Fibroblast of peridontal ligament (primary cell): Measurements from ENCODE around the gene ERGIC1.

Experiments
- DNase-seq: peaks from one replicate; pipeline ENCODE4 v3.0.0-alpha.2; 2010; ENCODE audit errors: extremely low read depth

The ERGIC1 gene

DNA sequence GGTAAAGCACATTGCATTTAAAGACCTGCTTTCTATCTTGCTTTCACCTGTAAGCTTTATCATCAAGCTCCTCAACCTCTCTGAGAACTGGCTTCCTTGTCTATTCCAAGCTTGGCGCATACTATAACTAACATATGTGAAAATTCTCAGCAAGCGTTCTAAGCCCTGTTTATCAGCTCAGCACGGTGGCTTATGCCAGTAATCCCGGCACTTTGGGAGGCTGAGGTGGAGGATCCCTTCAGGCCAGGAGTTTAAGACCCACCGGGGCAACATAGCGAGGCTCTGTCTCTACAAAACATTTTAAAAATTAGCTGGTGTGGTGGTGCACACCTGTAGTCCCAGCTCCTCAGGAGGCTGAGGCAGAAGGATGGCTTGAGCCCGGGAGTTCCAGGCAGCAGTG is 147.9 kb downstream of the ERGIC1 start:
- no peak for DNase-seq

DNA sequence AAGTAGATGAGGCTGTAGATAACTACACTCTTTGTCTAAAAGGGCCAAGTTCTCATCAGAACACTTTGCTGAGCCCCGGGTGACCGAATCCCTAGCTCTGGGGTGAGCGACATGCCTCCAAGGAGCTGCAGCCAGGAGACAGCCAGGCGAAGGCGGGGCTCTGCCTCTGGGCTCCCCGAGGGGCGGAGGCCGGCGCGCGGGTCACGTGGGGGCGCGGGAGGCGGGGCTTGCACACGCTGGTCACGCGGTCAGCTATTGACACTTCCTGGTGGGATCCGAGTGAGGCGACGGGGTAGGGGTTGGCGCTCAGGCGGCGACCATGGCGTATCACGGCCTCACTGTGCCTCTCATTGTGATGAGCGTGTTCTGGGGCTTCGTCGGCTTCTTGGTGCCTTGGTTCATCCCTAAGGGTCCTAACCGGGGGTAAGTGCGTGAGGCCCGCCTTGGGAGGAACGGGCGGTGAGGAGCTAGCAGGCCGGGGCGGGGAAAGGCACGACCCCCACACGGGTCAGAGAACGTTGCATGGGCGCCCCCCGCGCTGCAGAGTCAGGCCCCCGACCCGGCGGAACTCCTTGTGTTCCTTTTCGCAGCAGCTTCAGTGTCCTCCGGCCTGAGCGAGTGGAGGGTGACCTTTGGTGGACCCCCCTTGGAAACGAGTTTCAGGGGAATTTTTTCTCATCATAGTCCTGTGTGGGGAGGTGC is 149.6 kb downstream of the ERGIC1 start, which contains the start of gene ATP6V0E1:
ATP6V0E1 (plus strand) TSS at position 230 of the 702 bp plus-strand sequence; CDS start at position 320, 90 bp downstream.
- DNase-seq, result peak; percentile 86

DNA sequence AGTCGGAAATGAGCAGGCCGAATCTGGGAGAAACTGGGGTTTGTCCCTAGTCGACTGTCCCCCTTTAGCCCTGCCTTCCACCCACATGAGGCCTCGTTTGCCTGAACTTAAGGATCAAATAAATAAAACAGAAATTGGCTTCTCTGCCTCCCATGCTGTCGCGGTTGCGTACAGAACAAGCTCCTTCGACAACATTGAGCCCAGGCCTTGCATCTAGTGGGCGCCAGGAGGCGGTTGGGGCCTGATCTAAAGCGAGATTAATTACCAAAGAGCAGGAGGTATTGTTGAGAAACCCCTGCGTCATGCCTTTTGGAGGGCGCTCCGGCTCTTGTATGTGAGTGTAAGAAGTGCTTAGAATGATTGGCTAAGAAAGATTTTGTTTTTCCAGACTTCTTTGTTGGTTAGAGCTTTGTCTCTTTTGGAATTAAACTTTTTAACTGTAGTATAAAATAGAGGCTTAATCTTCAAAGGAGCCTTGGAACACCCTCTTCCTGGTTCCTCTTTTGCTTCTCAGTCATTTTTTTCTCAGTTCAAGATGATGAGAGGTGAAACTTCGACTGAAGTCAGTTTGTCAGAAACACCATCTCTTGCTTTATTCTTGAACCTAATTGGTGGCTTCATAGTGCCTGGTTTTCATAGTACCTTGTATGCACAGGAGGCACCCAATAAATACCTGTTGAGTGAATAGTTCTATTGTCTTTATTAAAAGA is 150.3 kb downstream of the ERGIC1 start:
- peak; percentile 92 for DNase-seq

DNA sequence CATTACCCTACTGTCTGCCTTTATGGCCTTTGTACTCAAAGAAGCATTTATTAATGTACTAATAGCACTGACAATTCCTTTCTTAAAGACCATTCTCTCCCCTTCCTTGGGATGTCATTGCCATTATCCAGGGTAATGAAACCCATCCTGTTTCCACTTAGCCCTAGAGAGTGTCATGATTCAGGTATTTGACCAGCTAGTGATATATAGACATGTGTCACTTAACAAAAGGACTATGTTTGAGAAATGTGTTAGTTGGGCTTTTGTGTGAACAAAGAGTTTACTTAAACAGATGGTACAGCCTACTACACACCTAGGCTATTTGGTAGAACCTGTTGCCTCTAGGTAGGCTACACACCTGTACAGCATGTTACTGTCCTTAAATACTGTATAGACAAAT is 151.5 kb downstream of the ERGIC1 start:
- DNase-seq, result no peak

DNA sequence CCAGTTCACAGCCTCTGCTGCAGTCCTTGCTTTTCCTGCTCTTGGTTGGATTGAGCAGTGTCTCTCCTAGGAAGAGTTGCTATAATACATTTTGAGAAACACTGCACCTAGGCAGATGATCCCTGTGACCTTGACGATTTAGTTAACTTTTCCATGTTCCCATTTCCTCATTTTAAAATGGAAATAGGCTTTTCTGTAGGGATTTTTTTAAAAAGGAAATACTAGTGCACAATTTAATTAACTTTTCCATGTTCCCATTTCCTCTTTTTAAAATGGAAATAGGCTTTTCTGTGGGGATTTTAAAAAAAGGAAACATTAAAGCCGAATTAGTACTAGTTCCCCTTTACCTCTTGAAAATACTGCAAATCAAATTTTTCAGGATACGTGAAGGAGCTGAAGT is 154.2 kb downstream of the ERGIC1 start:
- no peak for DNase-seq

DNA sequence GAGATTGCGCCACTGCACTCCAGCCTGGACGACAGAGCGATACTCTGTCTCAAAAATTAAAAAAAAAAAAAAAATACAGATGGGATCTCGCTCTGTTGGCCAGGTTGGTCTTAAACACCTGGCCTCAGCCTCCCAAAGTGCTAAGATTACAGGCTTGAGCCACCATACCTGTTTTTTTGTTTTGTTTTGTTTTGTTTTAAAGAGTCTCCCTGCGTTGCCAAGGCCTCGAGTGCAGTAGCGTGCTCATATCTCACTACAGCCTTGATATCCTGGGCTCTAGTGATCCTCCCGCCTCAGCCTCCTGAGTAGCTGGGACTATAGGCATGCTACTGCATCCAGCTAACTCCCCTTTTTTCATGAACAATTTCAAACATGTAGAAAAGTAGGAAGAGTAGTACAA is 156.7 kb downstream of the ERGIC1 start:
- DNase-seq, result no peak

DNA sequence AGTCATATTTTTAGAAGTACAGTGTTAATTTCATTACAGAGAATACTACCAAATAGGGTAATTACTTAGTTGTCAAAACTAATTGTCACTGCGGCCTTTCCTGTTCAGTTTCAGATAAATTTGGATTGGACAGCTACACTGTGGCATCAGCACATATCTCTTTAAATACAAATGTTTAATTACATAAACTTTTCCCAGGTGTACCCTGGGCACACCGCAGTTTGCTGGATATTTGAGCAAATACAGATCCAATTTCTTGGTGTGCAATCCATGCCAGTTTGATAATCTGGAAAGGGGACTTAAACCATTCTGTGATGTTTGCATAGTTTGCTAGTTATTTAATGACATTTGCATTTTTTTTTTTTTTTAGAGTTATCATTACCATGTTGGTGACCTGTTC is 160.4 kb downstream of the ERGIC1 start:
- DNase-seq, result no peak

DNA sequence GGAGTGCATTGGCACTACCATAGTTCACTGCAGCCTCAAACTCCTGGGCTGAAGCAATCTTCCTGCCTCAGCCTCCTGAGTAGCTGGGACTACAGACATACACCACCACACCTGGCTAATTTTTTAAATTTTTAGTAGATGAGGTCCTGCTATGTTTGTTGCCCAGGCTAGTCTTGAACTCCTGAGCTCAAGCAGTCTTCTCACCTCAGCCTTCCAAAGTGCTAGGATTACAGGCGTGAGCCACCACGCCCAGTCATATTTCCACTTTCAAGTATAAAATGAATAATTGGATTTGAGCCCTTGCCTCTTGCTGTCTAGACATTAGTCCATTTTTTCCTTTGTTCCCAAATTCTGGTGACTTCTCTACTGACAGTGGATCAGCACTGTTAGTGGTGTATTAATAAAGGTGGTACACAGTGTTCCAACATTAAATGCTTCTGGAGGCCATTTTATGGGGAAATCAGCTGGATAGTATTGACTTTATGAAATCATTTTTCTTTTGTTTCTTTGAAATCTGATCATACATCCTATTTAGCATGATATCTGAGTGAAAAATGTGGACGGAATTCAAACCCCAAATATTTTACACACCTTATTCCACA is 165.4 kb downstream of the ERGIC1 start:
- no peak for DNase-seq

DNA sequence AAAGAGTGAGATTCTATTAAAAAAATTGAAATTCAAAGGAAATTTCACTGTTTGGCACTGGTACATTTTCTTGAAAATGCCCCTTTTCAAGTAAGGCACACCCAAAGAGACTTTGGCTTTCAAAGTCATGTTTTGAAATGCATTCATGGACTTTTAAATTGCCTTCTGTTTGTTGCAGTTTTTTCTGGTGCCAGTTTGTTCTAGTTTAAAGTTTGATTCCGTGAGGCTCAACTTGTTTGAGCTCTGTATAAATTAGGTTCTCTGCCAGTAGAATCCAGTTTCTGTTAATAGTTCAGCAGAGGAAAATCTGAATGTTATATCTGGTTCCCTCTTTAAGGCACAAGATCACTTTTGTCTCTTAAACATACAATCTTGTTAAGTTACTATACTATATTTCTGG is 165.9 kb downstream of the ERGIC1 start:
- no peak for DNase-seq

DNA sequence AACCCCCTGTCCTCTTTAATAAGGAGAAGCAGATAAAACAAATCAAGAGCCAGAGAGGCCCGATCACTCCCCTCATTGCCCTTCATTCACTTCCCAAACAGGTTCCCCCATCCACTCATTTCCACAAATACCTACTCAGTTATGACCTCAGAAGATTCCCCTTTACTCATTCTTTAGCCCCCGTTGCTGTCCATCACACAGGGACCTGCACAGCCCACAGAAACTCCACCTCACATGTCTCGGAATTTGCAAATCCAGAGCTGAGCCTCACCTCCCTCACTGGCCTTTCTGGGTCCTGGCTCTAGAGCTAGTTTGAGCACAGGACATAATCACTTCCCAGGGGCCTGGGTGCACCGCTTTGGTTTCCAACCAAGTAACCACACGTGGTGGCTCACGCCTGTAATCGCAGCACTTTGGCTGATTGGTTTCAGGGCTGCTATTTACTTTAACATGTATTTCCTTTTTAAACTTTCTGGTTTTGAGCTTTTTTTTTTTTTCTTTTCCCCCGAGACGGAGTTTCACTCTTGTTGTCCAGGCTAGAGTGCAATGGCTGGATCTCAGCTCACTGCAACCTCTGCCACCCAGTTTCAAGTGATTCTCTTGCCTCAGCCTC is 167.3 kb downstream of the ERGIC1 start:
- no peak for DNase-seq
